Right lobe of liver (tissue), 6 donors: ENCODE data around the gene HNRNPM. TPM values are rescaled to one million over a fixed set of nuclear protein-coding genes. Genes with fewer than 3 reads are reported as not detected.

Experiments
- ATAC-seq, 4 donors: fragments of 200-7000 bp; cut with Tn5 transposase; one replicate each; pipeline ENCODE4 v1.9.1; 2020; ENCODE audit warnings: mild to moderate bottlenecking in 4 of 4, moderate library complexity in 4 of 4
- DNase-seq, 3 donors: peaks; one replicate each; pipeline ENCODE4 v3.0.0-alpha.2; 2020
- H3K27ac ChIP-seq, 3 donors: fragments of 200-600 bp; one replicate each; pipeline ENCODE4 v1.8.0; 2022
- H3K27me3 ChIP-seq, 2 donors: fragments of 200-600 bp; one replicate each; pipeline ENCODE4 v1.8.0; 2022
- H3K36me3 ChIP-seq, 4 donors: fragments of 200-600 bp; sonication (generic) in 1 of 4; one replicate each; pipeline versions ENCODE4 v1.5.1 to v1.8.0; 2017 to 2022; ENCODE audit warnings: control low read depth in 1 of 4
- H3K4me1 ChIP-seq, 4 donors: fragments of 200-600 bp; sonication (generic) in 1 of 4; one replicate each; pipeline versions ENCODE4 v1.5.1 to v1.8.0; 2017 to 2022; ENCODE audit warnings: control low read depth in 1 of 4
- H3K4me3 ChIP-seq, 3 donors: fragments of 200-600 bp; one replicate each; pipeline ENCODE4 v1.8.0; 2022
- H3K9me3 ChIP-seq, 4 donors: fragments of 200-600 bp; sonication (generic) in 1 of 4; one replicate each; pipeline versions ENCODE4 v1.5.1 to v1.8.0; 2017 to 2022; ENCODE audit warnings: control low read depth in 1 of 4
- CTCF ChIP-seq, 4 donors: fragments of 200-600 bp in 3 of 4; fragments of 450-650 bp in 1 of 4; IDR thresholded peaks; one replicate each; pipeline versions ENCODE4 v1.5.1 to v1.8.0; 2016 to 2022; ENCODE audit warnings: antibody characterized with exemption in 4 of 4, mild to moderate bottlenecking in 2 of 4
- POLR2A ChIP-seq: fragments of 450-650 bp; IDR thresholded peaks from one replicate; pipeline ENCODE4 v1.6.1; 2017; ENCODE audit warnings: antibody characterized with exemption, mild to moderate bottlenecking
- WGBS: methylation state at CpG from one replicate; pipeline ENCODE4 v1.1.6; 2018; ENCODE audit warnings: low coverage, low lambda C conversion rate; ENCODE audit not compliant: insufficient coverage; ENCODE audit errors: missing lambda C conversion rate; 5-methylcytosine and 5-hydroxymethylcytosine counted together
- intact Hi-C, 2 donors: fragments of 100-400 bp; cut with DNase I; formaldehyde crosslinking; loops; one replicate each; pipeline versions ENCODE4 v1.11.2 to v1.14.1; 2022
- total RNA-seq, 6 experiments: library from RNA; depleted of rRNA in 2 of 6; stranded (reverse); fragments of >200 nt in 2 of 6; fragmentation: NEBNext Ultra II Directional in 3 of 6; extraction: Animal tissue kit (Norgen Biotek cat#: 25700) in 3 of 6; gene quantifications; one replicate each; pipeline versions ENCODE4 v1.1.0 to v1.2.4, GENCODE V29; 2016 to 2023
- donor health status: DM: no; HTN: yes; CAD: no.
- donor health status: DM: no; HTN: no; CAD: no.
- donor health status: DM: no; HTN: no; CAD: no.
- donor health status: DM: no; HTN: yes; CAD: no.
- donor health status: DM: no; HTN: yes; CAD: no.

The HNRNPM gene
- total RNA-seq, 6 experiments from 2014 or later = 31.8 to 82.5 (median 58.6) TPM

GRCh38 chr19:8399681-8400188 lies 45.0 kb upstream of the HNRNPM start:
- peak in 1 of 3 donors; percentile 53 for DNase-seq
- no CpG with 5 or more reads among the region's 34 CpGs for WGBS
- Histone ChIP-seq H3K36me3 (peaks cover 0 to 22% (median 7%) of the 10 kb centered on the region in 4 donors), H3K27ac (no peak overlapping the region), H3K9me3 (no peaks in the 10 kb centered on the region), H3K27me3 (no peaks in the 10 kb centered on the region), H3K4me1 (peaks cover 0 to 20% (median 5%) of the 10 kb centered on the region in 4 donors), H3K4me3 (no peak overlapping the region)
- intact Hi-C loops = loop anchor here in 1 of 2 donors (10.0 kb wide), 2 partner anchors 45 to 105 kb away; partner anchors contain the start of gene PRAM1
- TF ChIP-seq CTCF (IDR thresholded peaks at IDR 0.05) (no peak), POLR2A (no peak)
- ATAC-seq = no peak

GRCh38 chr19:8401981-8402411 lies 42.8 kb upstream of the HNRNPM start:
- no peaks in the 10 kb centered on the region for H3K9me3 ChIP-seq
- DNase-seq = peak in 1 of 3 donors; percentile 39
- intact Hi-C loops = loop anchor here in 1 of 2 donors (10.0 kb wide), 2 partner anchors 47 to 103 kb away; partner anchors contain the start of gene PRAM1
- no peak overlapping the region for H3K4me3 ChIP-seq
- no peak overlapping the region for H3K27ac ChIP-seq
- peaks cover 0 to 5% (median 0%) of the 10 kb centered on the region in 4 donors for H3K4me1 ChIP-seq
- TF ChIP-seq POLR2A (no peak), CTCF (IDR thresholded peaks at IDR 0.05) (no peak)
- no CpG with 5 or more reads among the region's 21 CpGs for WGBS
- no peaks in the 10 kb centered on the region for H3K27me3 ChIP-seq
- peaks cover 0 to 22% (median 7%) of the 10 kb centered on the region in 4 donors for H3K36me3 ChIP-seq
- ATAC-seq = no peak

- Histone ChIP-seq H3K36me3 (peaks cover 0 to 22% (median 7%) of the 10 kb centered on the region in 4 donors), H3K4me3 (no peak overlapping the region), H3K4me1 (peaks cover 0 to 5% (median 0%) of the 10 kb centered on the region in 4 donors), H3K27ac (no peak overlapping the region), H3K27me3 (no peaks in the 10 kb centered on the region), H3K9me3 (no peaks in the 10 kb centered on the region)
- WGBS = 0% methylated on average over 1 of the region's 44 CpGs
- ATAC-seq (no peak), DNase-seq (peak in 1 of 3 donors; percentile 56)
- TF ChIP-seq CTCF (IDR thresholded peaks at IDR 0.05) (no peak), POLR2A (no peak)
- intact Hi-C loops = loop anchor here in 1 of 2 donors (10.0 kb wide), 2 partner anchors 48 to 102 kb away; partner anchors contain the start of gene PRAM1
Measured at GRCh38 chr19:8403098-8403819, 41.5 kb upstream of the HNRNPM start.

GRCh38 chr19:8403820-8404109 lies 41.0 kb upstream of the HNRNPM start:
- TF ChIP-seq CTCF (IDR thresholded peaks at IDR 0.05) = no peak
- TF ChIP-seq POLR2A = no peak
- intact Hi-C loops = loop anchor here in 1 of 2 donors (10.0 kb wide), 2 partner anchors 49 to 101 kb away; partner anchors contain the start of gene PRAM1
- H3K27me3 ChIP-seq = no peaks in the 10 kb centered on the region
- H3K36me3 ChIP-seq = peaks cover 0 to 22% (median 7%) of the 10 kb centered on the region in 4 donors
- WGBS = no CpG with 5 or more reads among the region's 24 CpGs
- no peak overlapping the region for H3K4me3 ChIP-seq
- no peak overlapping the region for H3K27ac ChIP-seq
- H3K4me1 ChIP-seq = peaks cover 0 to 5% (median 0%) of the 10 kb centered on the region in 4 donors
- ATAC-seq = no peak
- peak in 1 of 3 donors; percentile 23 for DNase-seq
- no peaks in the 10 kb centered on the region for H3K9me3 ChIP-seq
